Parathyroid adenoma (tissue), 2 donors: Measurements from ENCODE around the gene OPRPN.

Experiments
- H2AFZ ChIP-seq: fragments of 300-600 bp; sonication (generic); one replicate; pipeline ENCODE4 v1.7.0; 2017; ENCODE audit warnings: antibody characterized with exemption, mild to moderate bottlenecking
- H3K27ac ChIP-seq: fragments of 300-600 bp; sonication (generic); one replicate; pipeline ENCODE4 v1.7.0; 2017
- H3K27me3 ChIP-seq: fragments of 300-600 bp; sonication (generic); one replicate; pipeline ENCODE4 v1.7.0; 2017; ENCODE audit warnings: low read length; ENCODE audit not compliant: control insufficient read depth, insufficient read depth
- H3K36me3 ChIP-seq: fragments of 300-600 bp; sonication (generic); one replicate; pipeline ENCODE4 v1.7.0; 2017; ENCODE audit warnings: low read length; ENCODE audit not compliant: control insufficient read depth, insufficient read depth
- H3K4me1 ChIP-seq: fragments of 300-600 bp; sonication (generic); one replicate; pipeline ENCODE4 v1.7.0; 2017; ENCODE audit warnings: control low read depth
- H3K4me2 ChIP-seq: fragments of 300-600 bp; sonication (generic); one replicate; pipeline ENCODE4 v1.7.0; 2017; ENCODE audit warnings: low read length
- H3K4me3 ChIP-seq: fragments of 300-600 bp; sonication (generic); one replicate; pipeline ENCODE4 v1.7.0; 2017; ENCODE audit warnings: low read depth, low read length
- H3K79me2 ChIP-seq: fragments of 300-600 bp; sonication (generic); one replicate; pipeline ENCODE4 v1.7.0; 2017; ENCODE audit warnings: control low read depth
- H3K9ac ChIP-seq: fragments of 300-600 bp; sonication (generic); one replicate; pipeline ENCODE4 v1.7.0; 2017; ENCODE audit warnings: mild to moderate bottlenecking
- H3K9me3 ChIP-seq: fragments of 300-600 bp; sonication (generic); one replicate; pipeline ENCODE4 v1.7.0; 2017; ENCODE audit warnings: low read length; ENCODE audit not compliant: control insufficient read depth
- TF ChIP-seq, protein P1 (sequence below): fragments of 300-600 bp; sonication (generic); IDR thresholded peaks from one replicate; pipeline ENCODE4 v1.7.0; 2017; ENCODE audit warnings: antibody characterized with exemption, mild to moderate bottlenecking
- donor health status: primary hyperparathyroidism.

Gene OPRPN

DNA sequence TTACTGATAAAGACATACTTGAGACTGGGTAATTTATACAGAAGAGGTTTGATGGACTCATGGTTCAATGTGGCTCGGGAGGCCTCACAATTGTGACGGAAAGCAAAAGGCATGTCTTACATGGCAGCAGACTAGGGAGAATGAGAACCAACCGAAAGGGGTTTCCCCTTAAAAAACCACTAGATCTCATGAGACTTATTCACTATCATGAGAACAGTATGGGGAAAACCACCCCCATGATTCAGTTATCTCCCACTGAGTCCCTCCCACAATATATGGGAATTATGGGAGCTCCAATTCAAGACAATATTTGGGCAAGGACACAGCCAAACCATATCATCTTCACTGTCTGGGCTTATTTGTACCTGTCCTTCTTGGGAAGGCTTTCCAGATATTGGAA is 51.5 kb downstream of the OPRPN start:
- H3K4me2 ChIP-seq: no peak overlapping the region
- TF ChIP-seq, protein P1, sequence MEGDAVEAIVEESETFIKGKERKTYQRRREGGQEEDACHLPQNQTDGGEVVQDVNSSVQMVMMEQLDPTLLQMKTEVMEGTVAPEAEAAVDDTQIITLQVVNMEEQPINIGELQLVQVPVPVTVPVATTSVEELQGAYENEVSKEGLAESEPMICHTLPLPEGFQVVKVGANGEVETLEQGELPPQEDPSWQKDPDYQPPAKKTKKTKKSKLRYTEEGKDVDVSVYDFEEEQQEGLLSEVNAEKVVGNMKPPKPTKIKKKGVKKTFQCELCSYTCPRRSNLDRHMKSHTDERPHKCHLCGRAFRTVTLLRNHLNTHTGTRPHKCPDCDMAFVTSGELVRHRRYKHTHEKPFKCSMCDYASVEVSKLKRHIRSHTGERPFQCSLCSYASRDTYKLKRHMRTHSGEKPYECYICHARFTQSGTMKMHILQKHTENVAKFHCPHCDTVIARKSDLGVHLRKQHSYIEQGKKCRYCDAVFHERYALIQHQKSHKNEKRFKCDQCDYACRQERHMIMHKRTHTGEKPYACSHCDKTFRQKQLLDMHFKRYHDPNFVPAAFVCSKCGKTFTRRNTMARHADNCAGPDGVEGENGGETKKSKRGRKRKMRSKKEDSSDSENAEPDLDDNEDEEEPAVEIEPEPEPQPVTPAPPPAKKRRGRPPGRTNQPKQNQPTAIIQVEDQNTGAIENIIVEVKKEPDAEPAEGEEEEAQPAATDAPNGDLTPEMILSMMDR: no peak
- H3K9me3 ChIP-seq: no peaks in the 10 kb centered on the region
- H3K9ac ChIP-seq: no peak overlapping the region
- H3K27ac ChIP-seq: no peak overlapping the region
- no peaks in the 10 kb centered on the region for H3K36me3 ChIP-seq
- no peak overlapping the region for H2AFZ ChIP-seq
- H3K27me3 ChIP-seq: no peaks in the 10 kb centered on the region
- H3K4me1 ChIP-seq: no peaks in the 10 kb centered on the region
- H3K4me3 ChIP-seq: no peak overlapping the region
- H3K79me2 ChIP-seq: no peaks in the 10 kb centered on the region

DNA sequence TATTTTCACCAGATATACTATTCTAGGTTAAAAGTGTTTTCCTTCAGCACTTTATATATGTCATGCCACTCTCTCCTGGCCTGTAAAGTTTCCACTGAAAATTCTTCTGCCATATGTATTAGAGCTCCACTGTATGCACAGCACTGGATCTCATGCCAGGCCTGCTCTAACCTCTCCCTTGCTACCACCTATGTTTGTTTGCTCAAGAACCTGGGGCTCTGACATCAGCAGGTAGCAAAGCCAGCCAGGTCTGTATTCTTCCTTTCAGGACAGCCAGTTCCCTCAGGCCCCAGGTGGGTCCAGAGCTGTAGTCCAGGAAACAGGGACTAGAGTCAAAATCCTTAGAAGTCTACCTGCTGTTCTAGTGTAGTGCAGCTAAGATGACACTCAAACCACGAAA is 55.2 kb downstream of the OPRPN start:
- H3K4me3 ChIP-seq: no peak overlapping the region
- no peaks in the 10 kb centered on the region for H3K36me3 ChIP-seq
- no peak overlapping the region for H3K9ac ChIP-seq
- H3K27me3 ChIP-seq: no peaks in the 10 kb centered on the region
- no peaks in the 10 kb centered on the region for H3K4me1 ChIP-seq
- no peaks in the 10 kb centered on the region for H3K9me3 ChIP-seq
- no peak overlapping the region for H3K4me2 ChIP-seq
- no peaks in the 10 kb centered on the region for H3K79me2 ChIP-seq
- no peak overlapping the region for H2AFZ ChIP-seq
- no peak overlapping the region for H3K27ac ChIP-seq
- TF ChIP-seq, protein P1: no peak
